ENCODE results near the gene CALML6. TPM values are rescaled to one million over a fixed set of nuclear protein-coding genes. Genes with fewer than 3 reads are reported as not detected.

The CALML6 gene
- total and polyA plus RNA-seq, 10 of the 15 experiments (the other 5 are each of a cell fraction or from before 2014, with no cell fraction given), result 0.07 to 1.3 (median 0.21) TPM; not detected in 5

- TF ChIP-seq KLF5 (IDR thresholded peaks at IDR 0.05; ENCODE audit: partially characterized antibody) (no peak), CTCF (IDR thresholded peaks at IDR 0.05 in 2 of 3, conservative IDR thresholded peaks at IDR 0.05 in 1 of 3; ENCODE audit: control insufficient read depth in 2 of 3, extremely low read depth in 1 of 3, insufficient read depth in 1 of 3, low read depth in 3 of 3, low read length in 3 of 3) (peak in 1 of 3 experiments; percentile 7; a peak in 1 of 6 replicates), ELK1 (IDR thresholded peaks at IDR 0.05; ENCODE audit: low read depth, low read length) (no peak), MEF2B (IDR thresholded peaks at IDR 0.05; ENCODE audit: partially characterized antibody, poor library complexity, severe bottlenecking) (no peak), EGR1 (IDR thresholded peaks at IDR 0.05; ENCODE audit: borderline replicate concordance in 1 of 2, low read depth in 2 of 2, low read length in 2 of 2) (no peak), TCF7 (IDR thresholded peaks at IDR 0.05; ENCODE audit: borderline replicate concordance) (no peak), CHD2 (IDR thresholded peaks at IDR 0.05; ENCODE audit: borderline replicate concordance, low read depth, low read length) (no peak), NR2F1 (conservative IDR thresholded peaks at IDR 0.05) (0 out of 2 replicates have a peak, but pooled peaks have one; percentile 30)
Measured at GRCh38 chr1:1918901-1919303, 3.8 kb downstream of the CALML6 start, which contains the start of gene TMEM52 (continued).

Measured in GM12878 (cell line).